Measurements from ENCODE around the gene UNCX.

The UNCX gene

GRCh38 chr7:1232103-1232466, 587 bp upstream of the UNCX start:
- no peak for DNase-seq (ENCODE audit: low spot score)

GRCh38 chr7:1233333-1234048, 819 bp downstream of the UNCX start:
- DNase-seq (ENCODE audit: low spot score): no peak

- no peak for DNase-seq (ENCODE audit: low spot score)
Measured at GRCh38 chr7:1234049-1234880, 1.6 kb downstream of the UNCX start.

- DNase-seq (ENCODE audit: low spot score): no peak
Measured at GRCh38 chr7:1234881-1235500, 2.3 kb downstream of the UNCX start.

- no peak for DNase-seq (ENCODE audit: low spot score)
Measured at GRCh38 chr7:1235501-1236131, 2.9 kb downstream of the UNCX start.

- no peak for DNase-seq (ENCODE audit: low spot score)
Measured at GRCh38 chr7:1236132-1236661, 3.5 kb downstream of the UNCX start.

GRCh38 chr7:1236831-1237701, 4.4 kb downstream of the UNCX start:
- no peak for DNase-seq (ENCODE audit: low spot score)

GRCh38 chr7:1237704-1238255, 5.1 kb downstream of the UNCX start:
- DNase-seq (ENCODE audit: low spot score): no peak

- DNase-seq (ENCODE audit: low spot score): no peak
Measured at GRCh38 chr7:1238450-1238882, 5.8 kb downstream of the UNCX start.

GRCh38 chr7:1238931-1239802, 6.5 kb downstream of the UNCX start:
- no peak for DNase-seq (ENCODE audit: low spot score)

- DNase-seq (ENCODE audit: low spot score): no peak
Measured at GRCh38 chr7:1239803-1240516, 7.3 kb downstream of the UNCX start.

- DNase-seq (ENCODE audit: low spot score): no peak
Measured at GRCh38 chr7:1240517-1241257, 8.0 kb downstream of the UNCX start.

- no peak for DNase-seq (ENCODE audit: low spot score)
Measured at GRCh38 chr7:1241258-1241602, 8.6 kb downstream of the UNCX start.

- DNase-seq (ENCODE audit: low spot score): no peak
Measured at GRCh38 chr7:1241603-1242255, 9.1 kb downstream of the UNCX start.

- no peak for DNase-seq (ENCODE audit: low spot score)
Measured at GRCh38 chr7:1242256-1242605, 9.6 kb downstream of the UNCX start.

- no peak for DNase-seq (ENCODE audit: low spot score)
Measured at GRCh38 chr7:1242606-1243289, 10.1 kb downstream of the UNCX start.

GRCh38 chr7:1243290-1243963, 10.8 kb downstream of the UNCX start:
- no peak for DNase-seq (ENCODE audit: low spot score)

Data from HuH-7.5 (cell line).